Measurements from ENCODE around the gene GPNMB.

Gene GPNMB

GRCh38 chr7:23232966-23233365 is 13.6 kb upstream of the GPNMB start:
- no peak for DNase-seq

GRCh38 chr7:23234569-23235296 is 11.8 kb upstream of the GPNMB start:
- DNase-seq: peak in 1 of 2 donors; percentile 4

DNA sequence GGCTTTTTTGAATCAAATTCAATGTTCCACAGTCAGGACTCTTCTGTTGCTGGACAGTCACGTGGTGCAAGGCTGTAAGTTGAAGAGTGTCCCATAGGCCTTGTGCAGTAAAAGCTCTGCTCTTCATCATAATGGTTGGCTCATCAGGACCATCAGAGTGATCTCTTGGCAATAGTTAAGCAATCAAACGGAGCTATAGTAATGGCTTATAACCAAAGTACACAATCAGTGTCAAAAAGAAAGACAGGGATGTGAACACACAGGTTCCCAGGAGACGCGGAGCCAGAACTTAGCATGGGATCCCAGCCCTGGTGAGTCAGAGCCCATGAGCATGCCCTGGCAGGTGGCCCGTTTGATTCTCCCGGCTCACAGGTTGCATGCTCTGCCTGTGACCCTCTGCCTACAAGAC is 10.8 kb upstream of the GPNMB start:
- DNase-seq: no peak

DNA sequence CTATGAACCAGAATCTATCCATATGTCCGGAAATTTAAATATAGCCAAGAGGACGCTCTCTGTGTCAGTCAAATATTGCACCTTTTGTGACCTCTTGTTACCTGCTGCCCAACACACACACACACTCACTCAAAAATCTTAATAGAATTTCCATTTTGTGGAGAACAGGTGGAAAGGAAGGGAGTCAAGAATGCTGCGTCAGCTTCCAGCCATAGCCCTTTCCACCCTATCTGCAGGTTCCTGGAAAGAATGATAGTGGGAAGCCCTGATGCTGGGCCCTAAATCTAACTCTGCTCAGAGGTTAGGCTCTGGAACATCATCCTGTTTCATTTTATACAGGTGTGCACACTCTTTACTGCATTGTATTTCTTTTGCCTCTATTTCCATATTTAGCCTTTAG is 9.6 kb upstream of the GPNMB start:
- no peak for DNase-seq

DNA sequence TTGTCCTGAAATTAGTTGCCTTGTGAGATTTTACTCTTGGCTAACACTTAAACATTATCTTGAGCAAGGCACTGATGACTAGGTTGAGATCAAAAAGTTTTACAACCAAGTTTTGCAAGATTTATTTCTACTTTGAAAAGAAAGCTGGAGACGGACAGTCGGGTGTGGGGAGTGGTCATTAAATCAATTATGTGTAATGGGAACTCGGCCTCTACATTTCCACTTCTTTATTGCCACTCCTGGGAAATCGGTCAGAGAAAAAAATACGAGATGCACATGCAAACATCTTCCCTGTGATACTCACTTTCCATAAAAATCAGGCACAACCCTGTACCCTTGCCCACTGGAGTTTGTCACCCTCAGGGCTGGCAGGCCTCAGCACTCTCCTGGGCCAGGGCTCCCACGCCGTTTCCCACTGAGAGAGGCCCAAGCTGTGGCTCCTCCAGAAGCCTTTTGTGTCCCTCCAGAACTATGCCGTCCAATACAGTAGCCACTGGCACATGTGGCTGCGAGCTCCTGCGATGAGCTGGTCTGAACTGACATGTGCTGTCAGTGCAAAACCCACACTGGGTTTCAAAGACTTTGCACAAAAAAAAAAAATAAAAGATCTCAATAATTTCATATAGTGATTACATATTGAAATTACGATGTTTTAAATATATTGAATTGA is 7.5 kb upstream of the GPNMB start:
- no peak for DNase-seq

GRCh38 chr7:23239698-23240097 is 6.9 kb upstream of the GPNMB start:
- no peak for DNase-seq

- DNase-seq: no peak
These were observed 4.3 kb upstream of the GPNMB start for GRCh38 chr7:23242321-23242720.

DNA sequence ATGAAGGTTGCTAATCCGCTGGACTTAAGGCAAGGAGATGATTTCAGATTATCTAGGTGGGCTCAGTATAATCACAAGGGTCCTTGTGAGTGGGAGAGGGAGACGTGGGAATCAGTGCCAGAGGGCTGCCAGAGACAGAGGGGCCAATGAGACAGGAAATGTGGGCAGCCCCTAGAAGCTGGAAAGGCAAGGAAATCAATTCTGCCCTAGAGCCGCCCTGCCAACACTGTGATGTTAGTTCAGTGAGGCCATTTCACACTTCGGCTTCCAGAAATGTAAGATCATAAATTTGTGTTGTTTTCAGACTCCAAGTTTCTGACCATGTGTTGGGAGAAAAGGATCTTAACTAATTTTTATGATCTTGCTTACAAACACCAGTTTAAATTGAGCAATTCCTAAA is 3.6 kb upstream of the GPNMB start:
- no peak for DNase-seq

GRCh38 chr7:23247046-23247602 is 549 bp downstream of the GPNMB start:
- no peak for DNase-seq

DNA sequence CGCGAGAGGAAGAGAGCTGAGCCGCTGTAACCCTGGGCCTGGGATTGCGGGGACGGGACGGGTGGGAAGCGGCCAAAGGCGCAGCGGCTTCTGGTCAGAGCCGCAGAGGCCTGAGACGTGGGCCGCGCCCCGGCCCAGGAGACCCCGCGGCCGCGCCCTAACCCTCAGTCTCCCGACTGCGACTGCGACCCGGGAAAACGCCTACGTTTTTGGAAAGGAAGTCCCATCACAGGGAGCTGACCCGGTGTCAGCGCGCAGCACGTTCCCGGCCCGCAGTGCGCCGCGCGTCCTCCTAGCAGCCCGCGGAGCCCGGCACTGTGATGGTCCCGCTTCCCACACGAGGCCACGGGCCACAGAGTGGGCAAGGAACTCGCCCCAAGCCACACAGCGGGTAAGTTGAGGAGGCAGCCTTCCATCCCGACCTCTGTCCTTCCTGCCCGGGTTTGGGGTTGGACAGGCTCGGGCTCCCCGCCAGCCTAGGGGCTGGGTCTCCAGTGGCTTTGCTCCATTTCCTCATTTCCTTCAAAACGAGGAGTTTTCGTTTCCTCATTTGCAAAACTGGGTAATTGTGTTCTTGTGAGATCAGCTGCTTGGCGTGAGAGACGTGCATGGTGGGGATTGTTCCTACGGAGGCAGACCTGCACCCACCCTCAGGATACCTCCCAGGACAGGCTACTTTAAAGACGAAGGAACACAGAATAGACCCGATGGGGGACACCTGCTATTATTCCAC is 1.2 kb downstream of the GPNMB start:
- DNase-seq: peak; percentile 12 to 15

- no peak for DNase-seq
These were observed 2.9 kb downstream of the GPNMB start for GRCh38 chr7:23249486-23249885.

DNA sequence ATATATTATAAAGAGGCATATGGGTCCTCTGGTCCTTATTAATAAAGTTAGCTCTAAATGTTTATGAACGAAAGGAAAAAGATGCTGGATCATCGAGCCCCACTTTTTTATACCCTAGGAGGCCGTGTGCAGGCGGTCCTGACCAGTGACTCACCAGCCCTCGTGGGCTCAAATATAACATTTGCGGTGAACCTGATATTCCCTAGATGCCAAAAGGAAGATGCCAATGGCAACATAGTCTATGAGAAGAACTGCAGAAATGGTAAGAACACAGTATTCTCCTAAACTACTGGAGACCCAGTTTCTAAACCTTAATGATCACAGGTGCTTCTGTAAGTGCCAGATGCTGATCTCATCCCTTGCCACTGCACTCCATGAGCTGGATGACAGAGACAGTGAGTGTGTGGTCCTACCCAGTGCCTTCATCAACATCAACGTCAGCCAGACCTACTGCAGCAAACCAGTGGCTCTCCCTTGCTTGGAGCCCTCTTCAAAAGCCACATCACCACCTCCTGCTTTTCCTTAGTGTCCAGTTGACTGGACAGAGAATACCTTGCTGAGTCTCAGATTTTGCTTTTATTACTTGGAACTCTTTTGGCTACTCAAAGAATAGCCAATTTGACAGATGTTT is 7.6 kb downstream of the GPNMB start:
- DNase-seq: no peak

GRCh38 chr7:23256731-23257130 is 10.2 kb downstream of the GPNMB start:
- DNase-seq: no peak

DNA sequence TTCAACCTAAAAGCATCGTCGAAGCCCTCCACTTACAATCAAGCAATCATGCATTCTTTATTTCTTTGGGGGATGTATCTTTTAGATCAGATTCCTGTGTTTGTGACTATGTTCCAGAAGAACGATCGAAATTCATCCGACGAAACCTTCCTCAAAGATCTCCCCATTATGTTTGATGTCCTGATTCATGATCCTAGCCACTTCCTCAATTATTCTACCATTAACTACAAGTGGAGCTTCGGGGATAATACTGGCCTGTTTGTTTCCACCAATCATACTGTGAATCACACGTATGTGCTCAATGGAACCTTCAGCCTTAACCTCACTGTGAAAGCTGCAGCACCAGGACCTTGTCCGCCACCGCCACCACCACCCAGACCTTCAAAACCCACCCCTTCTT is 13.8 kb downstream of the GPNMB start:
- no peak for DNase-seq

DNA sequence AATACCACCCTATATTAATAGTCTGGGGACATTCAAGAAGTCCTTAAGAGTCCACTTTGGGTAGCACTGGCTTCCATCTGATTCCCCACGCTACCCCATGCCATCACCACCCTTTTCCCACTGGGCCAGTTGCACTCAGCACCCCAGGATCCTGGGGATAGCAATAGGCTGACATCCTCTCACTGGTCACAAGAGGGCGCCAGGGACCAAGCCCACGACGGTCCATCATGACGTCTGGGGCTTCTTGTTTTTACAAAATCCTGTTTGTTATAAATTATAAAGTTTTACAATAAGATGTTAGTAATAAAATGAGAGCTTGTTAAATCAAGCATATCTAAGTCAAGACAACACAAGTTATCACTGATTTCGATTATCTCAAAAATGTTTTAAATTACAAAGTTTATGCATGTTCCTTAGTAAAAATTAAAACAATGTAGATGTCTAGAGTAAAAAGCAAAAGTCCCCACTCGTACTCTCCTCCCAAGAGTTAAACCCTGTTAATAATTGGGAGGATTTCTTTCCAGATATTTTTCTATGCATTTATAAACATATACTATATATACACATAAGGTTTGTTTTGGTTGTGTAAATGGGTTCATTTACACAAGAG is 15.4 kb downstream of the GPNMB start:
- peak; percentile 55 to 61 for DNase-seq

DNA sequence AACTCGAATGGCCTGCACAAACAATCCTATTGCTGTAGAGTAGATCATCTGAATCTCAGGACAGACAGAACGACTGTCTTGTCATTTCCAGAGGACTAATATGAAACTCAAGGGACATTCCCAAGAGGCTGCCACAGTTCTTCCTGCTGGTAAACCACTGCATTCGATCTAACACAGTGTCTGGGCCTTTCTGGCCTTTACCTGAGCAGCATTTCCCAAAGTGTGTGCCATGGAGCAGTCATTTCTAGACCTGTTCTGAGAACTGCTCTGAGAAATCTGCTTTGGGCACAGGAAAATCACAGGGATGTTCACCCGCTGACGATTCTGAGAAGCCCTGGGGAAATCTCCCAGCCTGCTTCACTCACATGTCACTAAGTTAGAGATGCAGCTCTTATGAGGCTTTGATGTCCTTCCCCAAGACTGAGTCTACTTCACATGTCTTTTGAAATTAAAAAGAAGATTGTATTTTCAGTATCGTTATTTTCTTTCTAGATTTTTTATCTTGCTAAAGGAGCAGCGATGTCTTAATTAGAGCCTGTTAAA is 18.4 kb downstream of the GPNMB start:
- no peak for DNase-seq

DNA sequence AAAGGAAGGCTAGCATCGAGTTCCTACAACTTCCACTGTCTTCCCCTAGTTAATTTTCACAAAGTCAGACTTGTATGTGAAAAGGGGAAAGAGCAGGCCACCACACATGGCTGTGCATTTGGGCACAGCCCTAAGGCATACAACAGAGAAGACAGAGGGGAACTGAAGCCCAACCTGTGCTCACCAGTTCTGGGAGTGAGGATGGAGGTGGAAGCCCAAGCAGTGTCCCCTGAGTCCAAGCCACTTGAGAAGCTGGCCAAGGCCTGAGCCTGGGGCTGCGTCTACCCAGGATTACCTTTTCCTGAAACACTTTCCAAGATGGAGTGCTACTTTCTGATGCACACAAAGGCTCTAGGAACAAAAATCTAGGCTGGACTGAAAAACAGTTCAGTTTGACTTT is 20.3 kb downstream of the GPNMB start:
- no peak for DNase-seq

DNA sequence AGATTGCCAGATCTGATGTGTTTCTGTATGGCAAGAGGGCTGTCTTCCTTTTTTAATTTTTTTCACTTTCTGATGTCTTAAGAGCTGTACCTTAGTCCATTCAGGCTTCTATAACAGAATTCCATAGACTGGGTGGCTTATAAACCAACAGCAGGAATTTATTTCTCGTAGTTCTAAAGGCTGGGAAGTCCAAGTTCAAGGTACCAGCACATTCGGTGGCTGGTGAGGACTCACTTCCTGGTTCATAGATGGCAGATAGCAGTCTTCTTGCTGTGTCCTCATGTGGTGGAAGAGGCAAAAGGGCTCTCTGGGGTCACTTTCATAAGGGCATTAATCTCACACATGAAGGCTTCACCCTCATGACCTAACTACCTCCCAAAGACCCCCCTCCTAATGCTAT is 20.8 kb downstream of the GPNMB start:
- DNase-seq: no peak

DNA sequence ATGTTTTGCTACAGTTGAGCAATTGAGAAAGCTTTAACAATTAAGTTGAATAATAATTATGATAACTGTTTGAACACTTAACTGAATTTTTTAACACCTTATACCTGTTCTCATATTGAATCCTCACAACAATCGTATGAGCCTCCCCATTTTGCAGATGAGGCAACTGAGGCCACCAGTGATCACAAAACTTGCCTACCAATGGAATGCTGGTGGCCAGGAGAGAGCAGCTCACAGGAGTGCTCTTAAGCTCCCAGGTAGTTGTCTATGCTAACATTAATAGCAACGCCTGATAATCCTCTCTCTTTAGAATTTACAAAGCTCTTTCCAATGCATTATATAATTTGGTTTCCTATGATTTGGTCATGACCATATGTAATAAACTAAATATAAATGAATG is 21.6 kb downstream of the GPNMB start:
- DNase-seq: no peak

GRCh38 chr7:23268746-23269145 is 22.2 kb downstream of the GPNMB start:
- DNase-seq: no peak

DNA sequence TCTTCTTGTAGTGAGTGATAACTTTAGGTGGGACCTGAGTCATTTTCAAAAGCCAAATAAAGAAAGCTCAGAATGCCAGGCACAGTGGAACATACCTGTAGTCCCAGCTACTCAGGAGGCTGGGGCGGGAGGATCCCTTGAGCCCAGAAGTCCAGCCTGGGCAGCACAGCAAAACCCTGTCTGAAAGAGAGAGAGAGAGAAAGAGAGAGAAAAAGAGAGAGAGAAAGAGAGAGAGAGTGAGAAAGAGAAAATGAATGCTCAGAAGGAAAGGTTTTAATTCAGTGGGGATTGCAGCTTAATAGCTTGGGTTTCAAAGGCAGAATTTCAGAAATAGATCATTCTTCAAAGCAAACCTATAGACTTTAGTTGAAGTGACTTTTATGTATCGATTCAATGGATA is 25.7 kb downstream of the GPNMB start:
- no peak for DNase-seq

DNA sequence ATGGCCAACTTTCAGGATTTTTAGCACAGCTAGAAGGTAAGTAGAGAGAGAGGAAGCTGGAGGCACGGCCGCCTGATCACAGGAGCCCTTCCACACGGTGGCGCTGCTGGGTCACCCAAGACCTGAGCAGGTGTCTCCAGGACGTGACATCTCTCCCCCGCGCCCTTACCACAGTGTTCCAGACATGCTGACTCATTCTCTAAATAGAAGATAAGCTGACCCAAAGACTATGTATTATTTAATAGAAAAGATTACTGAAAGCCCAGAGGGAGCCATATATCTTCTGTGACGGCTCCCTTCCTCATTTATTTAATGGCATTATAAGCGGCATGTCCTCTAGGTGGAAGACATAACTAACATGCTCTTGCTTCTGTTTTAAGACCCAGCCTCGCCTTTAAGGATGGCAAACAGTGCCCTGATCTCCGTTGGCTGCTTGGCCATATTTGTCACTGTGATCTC is 26.6 kb downstream of the GPNMB start:
- DNase-seq: peak; percentile 84 to 86

All from CD4-positive, alpha-beta T cell treated with Interferon alpha-2 for 1 hour (primary cell).